ENCODE data around the gene RNF148. TPM values are rescaled to one million over a fixed set of nuclear protein-coding genes. Genes with fewer than 3 reads are reported as not detected.

The RNF148 gene
- total and polyA plus RNA-seq, 2 of the 8 experiments (the other 6 are each of a cell fraction or from before 2014, with no cell fraction given) = 0.27 to 0.45 TPM

DNA sequence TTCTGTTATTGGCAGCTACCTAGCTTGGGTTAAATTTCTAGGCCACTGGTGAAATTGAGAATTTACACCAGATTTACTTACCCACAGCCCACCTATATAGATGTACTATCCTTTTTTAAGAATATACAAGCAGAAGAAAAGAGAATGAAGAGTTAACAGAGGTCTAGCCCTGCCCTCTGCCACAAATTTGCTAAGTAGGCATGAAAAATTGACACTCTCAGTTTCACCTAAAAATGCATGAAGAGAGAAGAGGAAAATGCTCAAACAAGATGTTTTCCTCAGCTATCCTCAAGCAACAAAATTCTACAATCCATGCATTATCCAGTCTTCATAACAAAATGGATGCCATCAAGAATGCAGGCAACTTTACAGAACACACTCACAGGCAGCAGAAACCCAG lies 24.6 kb upstream of the RNF148 start (continued):
- TF ChIP-seq TEAD4 (IDR thresholded peaks at IDR 0.05; ENCODE audit: low read depth, low read length) = no peak

Measured in H1 (cell line).